Ishikawa (cell line): ENCODE results near the gene MEGF6.

Source experiments
- CEBPB ChIP-seq: IDR thresholded peaks from 2 replicates; pipeline ENCODE4 v1.6.1; 2012
- CREB1 ChIP-seq: IDR thresholded peaks from 2 replicates; pipeline ENCODE4 v1.6.1; 2012; ENCODE audit warnings: low read depth
- EGR1 ChIP-seq: IDR thresholded peaks from 2 replicates; pipeline ENCODE4 v1.6.1; 2012
- EP300 ChIP-seq: IDR thresholded peaks from 2 replicates; pipeline ENCODE4 v1.6.1; 2012; ENCODE audit warnings: borderline replicate concordance
- FOXM1 ChIP-seq: IDR thresholded peaks from 2 replicates; pipeline ENCODE4 v1.6.1; 2012; ENCODE audit warnings: low read depth, borderline replicate concordance
- MAX ChIP-seq: IDR thresholded peaks from 2 replicates; pipeline ENCODE4 v1.6.1; 2012
- NFIC ChIP-seq: IDR thresholded peaks from 2 replicates; pipeline ENCODE4 v1.6.1; 2012
- RAD21 ChIP-seq: IDR thresholded peaks from 2 replicates; pipeline ENCODE4 v1.6.1; 2012; ENCODE audit warnings: low read depth
- REST ChIP-seq: IDR thresholded peaks from 2 replicates; pipeline ENCODE4 v1.6.1; 2012; ENCODE audit warnings: low read depth, mild to moderate bottlenecking
- TAF1 ChIP-seq: IDR thresholded peaks from 2 replicates; pipeline ENCODE4 v1.6.1; 2012; ENCODE audit warnings: low read depth, mild to moderate bottlenecking
- TCF12 ChIP-seq: IDR thresholded peaks from 2 replicates; pipeline ENCODE4 v1.6.1; 2012; ENCODE audit warnings: low read depth
- TEAD4 ChIP-seq: IDR thresholded peaks from 2 replicates; pipeline ENCODE4 v1.6.1; 2012
- USF1 ChIP-seq: IDR thresholded peaks from 2 replicates; pipeline ENCODE4 v1.6.1; 2012
- YY1 ChIP-seq: IDR thresholded peaks from 2 replicates; pipeline ENCODE4 v1.6.1; 2012; ENCODE audit warnings: low read depth
- ZBTB7A ChIP-seq: IDR thresholded peaks from 2 replicates; pipeline ENCODE4 v1.6.1; 2012; ENCODE audit warnings: low read depth

The MEGF6 gene

GRCh38 chr1:3469849-3470649 is 141.3 kb downstream of the MEGF6 start:
- no peak for TF ChIP-seq USF1
- TF ChIP-seq CREB1: no peak
- TF ChIP-seq TAF1: no peak
- TF ChIP-seq CEBPB: no peak
- TF ChIP-seq EP300: no peak
- TF ChIP-seq FOXM1: no peak
- TF ChIP-seq TCF12: no peak
- no peak for TF ChIP-seq TEAD4
- no peak for TF ChIP-seq YY1

- TF ChIP-seq CEBPB: no peak
- TF ChIP-seq FOXM1: no peak
Observed at GRCh38 chr1:3469104-3469848, 142.0 kb downstream of the MEGF6 start.

GRCh38 chr1:3468236-3469103 is 142.8 kb downstream of the MEGF6 start:
- TF ChIP-seq CREB1 (no peak), EGR1 (no peak), RAD21 (no peak), MAX (no peak), EP300 (no peak), ZBTB7A (no peak), USF1 (no peak), REST (no peak), CEBPB (no peak), FOXM1 (no peak), TAF1 (no peak), YY1 (no peak)

- TF ChIP-seq REST (no peak), CEBPB (no peak), EGR1 (no peak), NFIC (no peak), RAD21 (no peak), FOXM1 (no peak), MAX (no peak), YY1 (no peak), ZBTB7A (no peak), CREB1 (no peak), TEAD4 (no peak), EP300 (no peak), USF1 (no peak), TCF12 (no peak), TAF1 (no peak)
Observed at GRCh38 chr1:3467096-3468036, 143.9 kb downstream of the MEGF6 start.
